NB4 (cell line): ENCODE results near the gene P2RY4.
"Not testable (repeated sequence)": the region's sequence is repeated elsewhere in the genome, so short reads cannot be mapped to it uniquely, and the experiment has no call there.

Experiments
- DNase-seq: peaks from one replicate; pipeline ENCODE4 v3.0.0; 2010; ENCODE audit warnings: low read depth
- H3K4me3 ChIP-seq: one replicate; pipeline ENCODE4 v1.5.1; 2011; ENCODE audit warnings: mild to moderate bottlenecking, low read depth, low read length, moderate library complexity
- MYC ChIP-seq: IDR thresholded peaks from 2 replicates; pipeline ENCODE4 v1.6.1; 2011; ENCODE audit warnings: low read depth, low read length
- POLR2A ChIP-seq: IDR thresholded peaks from 2 replicates; pipeline ENCODE4 v1.6.1; 2011; ENCODE audit warnings: mild to moderate bottlenecking; ENCODE audit not compliant: insufficient read length; ENCODE audit errors: extremely low read depth
- TF ChIP-seq, protein P1 (sequence below): IDR thresholded peaks from 2 replicates; pipeline ENCODE4 v1.6.1; 2011; ENCODE audit warnings: low read depth, low read length
- TF ChIP-seq, protein P2 (sequence below): IDR thresholded peaks from one replicate; pipeline ENCODE4 v1.5.1; 2012; ENCODE audit warnings: low read depth, low read length

The P2RY4 gene

GRCh38 chrX:70252491-70252890 is 7.5 kb downstream of the P2RY4 start:
- TF ChIP-seq POLR2A (no peak), MYC (no peak)
- TF ChIP-seq, protein P1, sequence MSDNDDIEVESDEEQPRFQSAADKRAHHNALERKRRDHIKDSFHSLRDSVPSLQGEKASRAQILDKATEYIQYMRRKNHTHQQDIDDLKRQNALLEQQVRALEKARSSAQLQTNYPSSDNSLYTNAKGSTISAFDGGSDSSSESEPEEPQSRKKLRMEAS = no peak
- TF ChIP-seq, protein P2, sequence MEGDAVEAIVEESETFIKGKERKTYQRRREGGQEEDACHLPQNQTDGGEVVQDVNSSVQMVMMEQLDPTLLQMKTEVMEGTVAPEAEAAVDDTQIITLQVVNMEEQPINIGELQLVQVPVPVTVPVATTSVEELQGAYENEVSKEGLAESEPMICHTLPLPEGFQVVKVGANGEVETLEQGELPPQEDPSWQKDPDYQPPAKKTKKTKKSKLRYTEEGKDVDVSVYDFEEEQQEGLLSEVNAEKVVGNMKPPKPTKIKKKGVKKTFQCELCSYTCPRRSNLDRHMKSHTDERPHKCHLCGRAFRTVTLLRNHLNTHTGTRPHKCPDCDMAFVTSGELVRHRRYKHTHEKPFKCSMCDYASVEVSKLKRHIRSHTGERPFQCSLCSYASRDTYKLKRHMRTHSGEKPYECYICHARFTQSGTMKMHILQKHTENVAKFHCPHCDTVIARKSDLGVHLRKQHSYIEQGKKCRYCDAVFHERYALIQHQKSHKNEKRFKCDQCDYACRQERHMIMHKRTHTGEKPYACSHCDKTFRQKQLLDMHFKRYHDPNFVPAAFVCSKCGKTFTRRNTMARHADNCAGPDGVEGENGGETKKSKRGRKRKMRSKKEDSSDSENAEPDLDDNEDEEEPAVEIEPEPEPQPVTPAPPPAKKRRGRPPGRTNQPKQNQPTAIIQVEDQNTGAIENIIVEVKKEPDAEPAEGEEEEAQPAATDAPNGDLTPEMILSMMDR = no peak
- DNase-seq = no peak
- no peak overlapping the region for H3K4me3 ChIP-seq

- H3K4me3 ChIP-seq = no peak overlapping the region
- no peak for DNase-seq
- TF ChIP-seq, protein P2 = no peak
- TF ChIP-seq MYC (no peak), POLR2A (no peak)
- TF ChIP-seq, protein P1 = no peak
Observed at GRCh38 chrX:70247252-70247651, 12.8 kb downstream of the P2RY4 start.

DNA sequence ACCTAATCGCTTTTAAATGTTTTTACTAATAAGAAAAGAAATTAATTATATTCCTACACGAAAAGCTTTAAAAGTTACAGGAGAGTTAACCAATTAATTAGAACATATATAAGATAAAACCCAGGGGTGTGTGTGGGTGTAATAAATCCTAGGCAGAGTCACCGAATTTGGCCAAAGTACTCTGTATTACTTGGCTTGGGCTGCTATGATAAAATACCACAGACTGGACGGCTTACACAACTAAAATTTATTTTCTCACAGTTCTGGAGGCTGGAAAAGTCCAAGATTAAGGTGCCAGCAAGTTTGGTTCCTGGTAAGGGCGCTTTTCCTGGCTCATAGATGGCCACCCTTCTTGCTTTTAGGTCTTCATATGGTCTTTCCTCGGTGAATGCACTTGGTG is 15.1 kb downstream of the P2RY4 start:
- TF ChIP-seq MYC = no peak
- TF ChIP-seq, protein P2 = no peak
- TF ChIP-seq, protein P1 = no peak
- no peak for TF ChIP-seq POLR2A
- DNase-seq = no peak
- H3K4me3 ChIP-seq = no peak overlapping the region

GRCh38 chrX:70243601-70244000 is 16.4 kb downstream of the P2RY4 start:
- not testable (repeated sequence) for H3K4me3 ChIP-seq, DNase-seq

DNA sequence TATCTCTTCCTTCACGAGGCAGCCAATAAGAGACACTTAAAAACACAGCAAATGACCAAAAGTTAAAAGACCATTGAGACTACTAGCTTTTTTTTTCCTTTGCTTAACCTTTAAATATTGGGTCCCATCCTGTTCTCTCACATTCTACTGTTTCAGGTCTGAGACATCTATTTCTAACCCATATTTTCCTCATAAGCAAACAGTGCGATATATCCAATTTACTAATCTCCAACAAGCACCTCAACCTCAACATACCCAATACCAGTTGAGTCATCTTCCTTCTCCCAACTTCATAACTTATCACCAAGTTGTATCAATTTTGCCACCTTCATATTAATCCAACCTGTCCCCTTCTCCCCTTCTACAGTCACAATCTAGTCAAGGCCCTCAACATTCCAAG is 18.5 kb downstream of the P2RY4 start:
- no peak overlapping the region for H3K4me3 ChIP-seq
- no peak for DNase-seq
- no peak for TF ChIP-seq POLR2A

DNA sequence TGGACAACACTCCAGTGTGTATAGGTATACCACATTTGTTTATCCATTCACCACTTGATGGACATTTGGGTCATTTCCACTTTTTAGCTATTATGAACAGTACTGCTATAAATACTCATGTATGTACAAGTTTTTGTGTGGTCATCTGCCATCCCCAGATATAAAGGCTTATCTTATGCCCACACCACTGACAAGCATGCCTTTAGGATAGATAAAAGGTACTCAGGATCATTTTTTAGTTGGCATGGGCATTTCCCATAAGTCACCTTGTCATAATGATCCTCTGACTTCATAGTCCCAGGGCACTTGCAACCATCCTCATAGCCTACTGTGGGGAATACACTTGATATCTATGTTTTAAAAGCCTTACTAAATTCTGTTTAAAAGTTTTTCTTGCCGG is 19.3 kb downstream of the P2RY4 start:
- DNase-seq = no peak
- H3K4me3 ChIP-seq = no peak overlapping the region
- TF ChIP-seq, protein P1 = no peak

- no peak within 1 kb of the TSS for H3K4me3 ChIP-seq
- DNase-seq = no peak
- TF ChIP-seq, protein P2 = no peak
- TF ChIP-seq POLR2A (no peak), MYC (no peak)
- TF ChIP-seq, protein P1 = no peak
Observed at GRCh38 chrX:70234355-70234754, 25.6 kb downstream of the P2RY4 start, which contains the start of gene AWAT1. TSS of gene AWAT1 (plus strand) at chrX:70234655. CDS start at chrX:70234696, 41 bp downstream.

DNA sequence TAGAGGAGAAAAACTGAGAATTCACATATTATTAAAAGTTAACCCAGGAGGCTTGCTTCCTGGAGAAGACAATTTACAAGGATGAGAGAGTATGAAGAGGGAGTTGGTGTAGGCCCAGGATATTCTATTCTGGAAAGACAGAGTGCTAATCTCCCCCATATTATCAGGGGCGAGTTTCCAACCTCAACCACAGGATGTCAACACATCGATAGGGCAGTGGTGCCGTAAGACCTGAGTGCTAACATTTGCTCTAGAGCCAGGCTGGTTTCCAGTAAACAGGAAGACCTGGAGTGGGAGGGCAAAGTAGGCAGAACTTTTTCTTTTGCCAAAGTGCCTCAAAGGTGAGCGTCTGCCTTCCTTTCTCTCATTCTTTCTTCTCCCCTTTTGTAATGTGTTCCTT is 28.3 kb downstream of the P2RY4 start:
- no peak overlapping the region for H3K4me3 ChIP-seq
- DNase-seq = peak; percentile 6
- TF ChIP-seq POLR2A (no peak), MYC (no peak)
